ENCODE results near the gene KCNA5.

KCNA5 gene

GRCh38 chr12:5068126-5068525, 24.4 kb downstream of the KCNA5 start:
- DNase-seq (ENCODE audit: extremely low spot score) = no peak
- CTCF ChIA-PET = no interaction called here
- POLR2A ChIA-PET = no interaction called here
- TF ChIP-seq TARDBP (IDR thresholded peaks at IDR 0.05) (no peak), PKNOX1 (IDR thresholded peaks at IDR 0.05) (no peak), L3MBTL2 (conservative IDR thresholded peaks at IDR 0.05) (no peak), NFRKB (IDR thresholded peaks at IDR 0.05) (no peak), ARNT (IDR thresholded peaks at IDR 0.05) (no peak), CTBP1 (IDR thresholded peaks at IDR 0.05; ENCODE audit: borderline replicate concordance) (no peak), ZNF384 (IDR thresholded peaks at IDR 0.05) (no peak), FOXK2 (IDR thresholded peaks at IDR 0.05) (no peak), FOXM1 (IDR thresholded peaks at IDR 0.05; ENCODE audit: borderline replicate concordance) (no peak), LEF1 (IDR thresholded peaks at IDR 0.05; ENCODE audit: borderline replicate concordance) (no peak), SP1 (IDR thresholded peaks at IDR 0.05) (no peak), FOXA1 (IDR thresholded peaks at IDR 0.05) (no peak), HDGF (IDR thresholded peaks at IDR 0.05; ENCODE audit: borderline replicate concordance) (no peak), SUZ12 (IDR thresholded peaks at IDR 0.05) (no peak), ELF4 (IDR thresholded peaks at IDR 0.05) (no peak), BHLHE40 (IDR thresholded peaks at IDR 0.05; ENCODE audit: borderline replicate concordance) (no peak)

GRCh38 chr12:5068619-5069018, 24.9 kb downstream of the KCNA5 start:
- DNase-seq (ENCODE audit: extremely low spot score) = no peak
- ChIA-PET POLR2A (no interaction called here), CTCF (no interaction called here)
- TF ChIP-seq L3MBTL2 (conservative IDR thresholded peaks at IDR 0.05) = no peak

GRCh38 chr12:5070090-5070489, 26.4 kb downstream of the KCNA5 start:
- no peak for TF ChIP-seq SUZ12 (IDR thresholded peaks at IDR 0.05)
- TF ChIP-seq CTBP1 (IDR thresholded peaks at IDR 0.05; ENCODE audit: borderline replicate concordance) = no peak
- no peak for TF ChIP-seq SP1 (IDR thresholded peaks at IDR 0.05)
- DNase-seq (ENCODE audit: extremely low spot score) = no peak
- POLR2A ChIA-PET = no interaction called here
- CTCF ChIA-PET = no interaction called here

- ChIA-PET POLR2A (no interaction called here), CTCF (interaction anchor here (0.5 to 1.0 kb wide), 3 partner anchors 13 to 60 kb away, joined by 3 to 4 read pairs (median 3); no protein-coding TSS in a partner anchor)
- no peak for TF ChIP-seq ARNT (IDR thresholded peaks at IDR 0.05)
- TF ChIP-seq ZNF384 (IDR thresholded peaks at IDR 0.05) = no peak
- TF ChIP-seq TARDBP (IDR thresholded peaks at IDR 0.05) = no peak
- TF ChIP-seq HDGF (IDR thresholded peaks at IDR 0.05; ENCODE audit: borderline replicate concordance) = no peak
- TF ChIP-seq L3MBTL2 (conservative IDR thresholded peaks at IDR 0.05) = no peak
- no peak for TF ChIP-seq PKNOX1 (IDR thresholded peaks at IDR 0.05)
- no peak for TF ChIP-seq FOXA1 (IDR thresholded peaks at IDR 0.05)
- no peak for TF ChIP-seq SP1 (IDR thresholded peaks at IDR 0.05)
- TF ChIP-seq CTBP1 (IDR thresholded peaks at IDR 0.05; ENCODE audit: borderline replicate concordance) = no peak
- no peak for TF ChIP-seq SUZ12 (IDR thresholded peaks at IDR 0.05)
- no peak for TF ChIP-seq BHLHE40 (IDR thresholded peaks at IDR 0.05; ENCODE audit: borderline replicate concordance)
- no peak for DNase-seq (ENCODE audit: extremely low spot score)
Observed at GRCh38 chr12:5071496-5071895, 27.8 kb downstream of the KCNA5 start.

GRCh38 chr12:5072311-5072710, 28.6 kb downstream of the KCNA5 start:
- CTCF ChIA-PET = interaction anchor here (0.8 kb wide), 1 partner anchor 131 kb away, joined by 3 read pairs; no protein-coding TSS in a partner anchor
- TF ChIP-seq L3MBTL2 (conservative IDR thresholded peaks at IDR 0.05) (no peak), LEF1 (IDR thresholded peaks at IDR 0.05; ENCODE audit: borderline replicate concordance) (no peak), ELF4 (IDR thresholded peaks at IDR 0.05) (no peak), HDGF (IDR thresholded peaks at IDR 0.05; ENCODE audit: borderline replicate concordance) (no peak), TARDBP (IDR thresholded peaks at IDR 0.05) (no peak), CTBP1 (IDR thresholded peaks at IDR 0.05; ENCODE audit: borderline replicate concordance) (no peak), ARNT (IDR thresholded peaks at IDR 0.05) (no peak), SP1 (IDR thresholded peaks at IDR 0.05) (no peak), BHLHE40 (IDR thresholded peaks at IDR 0.05; ENCODE audit: borderline replicate concordance) (no peak), SUZ12 (IDR thresholded peaks at IDR 0.05) (no peak), FOXK2 (IDR thresholded peaks at IDR 0.05) (no peak)
- no peak for DNase-seq (ENCODE audit: extremely low spot score)
- POLR2A ChIA-PET = no interaction called here

GRCh38 chr12:5073054-5073453, 29.4 kb downstream of the KCNA5 start:
- ChIA-PET POLR2A (no interaction called here), CTCF (no interaction called here)
- TF ChIP-seq L3MBTL2 (conservative IDR thresholded peaks at IDR 0.05) (no peak), LEF1 (IDR thresholded peaks at IDR 0.05; ENCODE audit: borderline replicate concordance) (no peak), SUZ12 (IDR thresholded peaks at IDR 0.05) (no peak), ELF4 (IDR thresholded peaks at IDR 0.05) (no peak), FOXM1 (IDR thresholded peaks at IDR 0.05; ENCODE audit: borderline replicate concordance) (no peak), FOXA1 (IDR thresholded peaks at IDR 0.05) (no peak)
- no peak for DNase-seq (ENCODE audit: extremely low spot score)

GRCh38 chr12:5073853-5074252, 30.2 kb downstream of the KCNA5 start:
- POLR2A ChIA-PET = no interaction called here
- TF ChIP-seq TARDBP (IDR thresholded peaks at IDR 0.05) = no peak
- TF ChIP-seq FOXM1 (IDR thresholded peaks at IDR 0.05; ENCODE audit: borderline replicate concordance) = no peak
- TF ChIP-seq ARNT (IDR thresholded peaks at IDR 0.05) = no peak
- TF ChIP-seq PKNOX1 (IDR thresholded peaks at IDR 0.05) = no peak
- no peak for TF ChIP-seq ELF4 (IDR thresholded peaks at IDR 0.05)
- no peak for TF ChIP-seq BHLHE40 (IDR thresholded peaks at IDR 0.05; ENCODE audit: borderline replicate concordance)
- no peak for TF ChIP-seq NFRKB (IDR thresholded peaks at IDR 0.05)
- TF ChIP-seq SP1 (IDR thresholded peaks at IDR 0.05) = no peak
- DNase-seq (ENCODE audit: extremely low spot score) = no peak
- CTCF ChIA-PET = interaction anchor here (1.6 kb wide), 1 partner anchor 9 kb away, joined by 4 read pairs; no protein-coding TSS in a partner anchor

Data from HEK293T (cell line).